NCI-H526 treated with DMSO at 0.1 percent for 48 hours (cell line): ENCODE data around the gene C12orf57.
A peak's percentile ranks its signal among the peaks of the same experiment; 100 is the strongest.

Experiments
- DNase-seq: peaks from one replicate; lab custom pipeline; 2025; lab: John Stamatoyannopoulos, UW

Gene C12orf57

DNA sequence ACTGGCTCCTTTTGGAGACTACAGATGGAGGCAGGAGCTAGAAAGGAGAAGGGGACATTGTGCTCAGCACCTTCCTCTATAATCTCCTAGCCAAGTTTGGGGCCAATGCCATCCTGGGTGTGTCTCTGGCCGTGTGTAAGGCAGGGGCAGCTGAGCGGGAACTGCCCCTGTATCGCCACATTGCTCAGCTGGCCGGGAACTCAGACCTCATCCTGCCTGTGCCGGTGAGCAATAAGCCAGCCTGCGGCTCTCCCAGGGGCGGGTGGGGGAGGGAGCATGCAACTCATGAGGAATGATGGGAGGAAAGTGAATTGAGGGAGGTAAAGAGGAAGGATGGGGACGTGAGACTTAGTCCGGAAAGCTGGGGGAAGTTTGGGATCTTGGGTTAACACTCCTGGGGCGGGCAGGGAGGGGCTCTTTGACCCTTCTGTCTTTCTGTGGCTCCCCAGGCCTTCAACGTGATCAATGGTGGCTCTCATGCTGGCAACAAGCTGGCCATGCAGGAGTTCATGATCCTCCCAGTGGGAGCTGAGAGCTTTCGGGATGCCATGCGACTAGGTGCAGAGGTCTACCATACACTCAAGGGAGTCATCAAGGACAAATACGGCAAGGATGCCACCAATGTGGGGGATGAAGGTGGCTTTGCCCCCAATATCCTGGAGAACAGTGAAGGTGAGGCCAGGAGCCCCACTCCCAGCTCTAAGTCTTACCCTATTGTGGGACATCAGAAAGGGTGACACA lies 26.2 kb upstream of the C12orf57 start:
- no peak for DNase-seq

DNA sequence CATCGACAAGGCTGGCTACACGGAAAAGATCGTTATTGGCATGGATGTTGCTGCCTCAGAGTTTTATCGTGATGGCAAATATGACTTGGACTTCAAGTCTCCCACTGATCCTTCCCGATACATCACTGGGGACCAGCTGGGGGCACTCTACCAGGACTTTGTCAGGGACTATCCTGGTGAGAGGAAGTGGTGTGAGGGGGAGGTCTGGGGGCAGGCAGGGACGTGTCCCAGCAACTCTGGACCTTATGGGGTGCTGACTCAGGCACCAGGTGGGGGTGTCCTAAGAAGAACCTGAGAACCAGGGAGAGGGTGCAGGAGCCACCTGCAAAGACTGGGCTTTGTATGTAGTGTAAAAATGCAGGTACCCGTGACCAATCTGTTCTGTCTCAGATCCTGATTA lies 24.2 kb upstream of the C12orf57 start:
- no peak for DNase-seq

DNA sequence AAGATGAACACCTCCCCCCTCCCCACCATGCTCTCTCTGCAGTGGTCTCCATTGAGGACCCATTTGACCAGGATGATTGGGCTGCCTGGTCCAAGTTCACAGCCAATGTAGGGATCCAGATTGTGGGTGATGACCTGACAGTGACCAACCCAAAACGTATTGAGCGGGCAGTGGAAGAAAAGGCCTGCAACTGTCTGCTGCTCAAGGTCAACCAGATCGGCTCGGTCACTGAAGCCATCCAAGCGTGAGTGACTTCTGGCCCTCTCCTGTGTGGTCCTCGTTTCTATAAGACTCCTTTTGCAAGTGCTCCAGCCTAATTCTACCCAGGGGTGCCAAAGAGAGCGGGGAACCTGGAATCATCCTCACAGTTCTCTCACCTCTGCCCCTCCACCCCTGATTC lies 22.3 kb upstream of the C12orf57 start:
- DNase-seq = no peak

DNA sequence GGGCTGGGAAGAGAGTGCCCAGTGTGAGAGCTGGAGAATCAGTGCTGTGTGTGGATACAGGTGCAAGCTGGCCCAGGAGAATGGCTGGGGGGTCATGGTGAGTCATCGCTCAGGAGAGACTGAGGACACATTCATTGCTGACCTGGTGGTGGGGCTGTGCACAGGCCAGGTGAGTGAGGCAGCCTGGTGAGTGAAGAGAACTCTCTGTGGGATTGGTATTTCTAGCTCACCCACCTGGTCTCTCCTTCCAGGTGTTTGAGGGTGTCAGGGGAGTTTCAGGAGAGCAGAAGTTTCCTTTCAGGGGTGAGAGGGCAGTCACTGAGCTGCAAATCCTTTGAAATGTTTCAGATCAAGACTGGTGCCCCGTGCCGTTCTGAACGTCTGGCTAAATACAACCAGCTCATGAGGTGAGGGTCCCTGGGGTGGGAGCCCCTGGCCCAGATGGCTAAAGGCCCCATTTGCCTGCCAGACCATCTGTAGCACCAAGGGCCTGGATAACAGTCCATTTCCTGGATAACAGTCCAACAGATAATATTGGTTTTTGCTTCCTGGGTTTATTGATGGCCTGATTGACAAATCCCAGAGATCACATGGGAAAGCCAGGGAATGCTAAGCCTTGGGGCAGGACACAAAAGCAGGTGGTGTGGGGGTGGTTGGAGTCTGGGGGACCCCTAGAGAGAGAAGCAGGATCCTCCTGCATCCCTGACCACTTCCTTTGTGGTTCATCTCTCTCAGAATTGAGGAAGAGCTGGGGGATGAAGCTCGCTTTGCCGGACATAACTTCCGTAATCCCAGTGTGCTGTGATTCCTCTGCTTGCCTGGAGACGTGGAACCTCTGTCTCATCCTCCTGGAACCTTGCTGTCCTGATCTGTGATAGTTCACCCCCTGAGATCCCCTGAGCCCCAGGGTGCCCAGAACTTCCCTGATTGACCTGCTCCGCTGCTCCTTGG lies 21.6 kb upstream of the C12orf57 start:
- no peak for DNase-seq

DNA sequence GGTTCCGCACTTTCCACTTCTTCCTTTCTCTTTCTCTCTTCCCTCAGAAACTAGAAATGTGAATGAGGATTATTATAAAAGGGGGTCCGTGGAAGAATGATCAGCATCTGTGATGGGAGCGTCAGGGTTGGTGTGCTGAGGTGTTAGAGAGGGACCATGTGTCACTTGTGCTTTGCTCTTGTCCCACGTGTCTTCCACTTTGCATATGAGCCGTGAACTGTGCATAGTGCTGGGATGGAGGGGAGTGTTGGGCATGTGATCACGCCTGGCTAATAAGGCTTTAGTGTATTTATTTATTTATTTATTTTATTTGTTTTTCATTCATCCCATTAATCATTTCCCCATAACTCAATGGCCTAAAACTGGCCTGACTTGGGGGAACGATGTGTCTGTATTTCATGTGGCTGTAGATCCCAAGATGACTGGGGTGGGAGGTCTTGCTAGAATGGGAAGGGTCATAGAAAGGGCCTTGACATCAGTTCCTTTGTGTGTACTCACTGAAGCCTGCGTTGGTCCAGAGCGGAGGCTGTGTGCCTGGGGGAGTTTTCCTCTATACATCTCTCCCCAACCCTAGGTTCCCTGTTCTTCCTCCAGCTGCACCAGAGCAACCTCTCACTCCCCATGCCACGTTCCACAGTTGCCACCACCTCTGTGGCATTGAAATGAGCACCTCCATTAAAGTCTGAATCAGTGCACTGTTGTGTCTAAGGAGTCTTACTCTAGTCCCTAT lies 20.7 kb upstream of the C12orf57 start:
- no peak for DNase-seq

DNA sequence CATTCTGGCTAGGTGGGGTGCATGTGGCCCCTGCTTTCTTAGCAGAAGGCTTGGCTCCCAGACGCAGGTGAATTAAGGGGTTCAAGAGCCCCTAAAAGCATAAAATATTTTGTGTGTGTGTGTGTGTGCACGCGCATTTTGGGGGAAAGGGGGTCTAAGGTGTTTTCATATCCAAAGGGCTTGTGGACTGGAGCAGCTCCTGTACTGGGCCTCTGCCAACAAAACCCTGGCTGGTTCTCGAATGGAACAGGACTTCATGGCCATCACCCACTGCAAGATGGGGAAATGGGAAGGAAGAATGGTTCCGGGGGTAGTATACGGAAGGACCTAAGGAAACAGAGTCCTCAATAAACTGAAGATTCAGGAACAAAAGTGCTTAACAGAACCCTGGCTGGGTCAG lies 20.0 kb upstream of the C12orf57 start:
- DNase-seq = no peak

DNA sequence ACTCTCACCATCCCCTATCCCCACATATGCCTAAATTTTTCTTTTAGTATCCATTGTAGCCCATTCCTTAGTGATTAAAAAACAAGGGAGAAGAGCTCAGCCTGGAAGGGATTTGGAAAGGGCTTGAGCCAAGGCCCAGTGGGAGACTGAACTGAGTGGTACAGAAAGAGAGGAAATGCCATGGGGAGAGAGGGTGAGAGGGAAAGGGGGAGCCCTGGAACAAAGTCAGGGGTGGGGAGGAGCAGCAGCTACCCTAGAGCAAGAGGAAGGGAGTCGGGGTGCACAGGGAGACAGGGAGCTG lies 18.6 kb upstream of the C12orf57 start:
- DNase-seq = no peak

DNA sequence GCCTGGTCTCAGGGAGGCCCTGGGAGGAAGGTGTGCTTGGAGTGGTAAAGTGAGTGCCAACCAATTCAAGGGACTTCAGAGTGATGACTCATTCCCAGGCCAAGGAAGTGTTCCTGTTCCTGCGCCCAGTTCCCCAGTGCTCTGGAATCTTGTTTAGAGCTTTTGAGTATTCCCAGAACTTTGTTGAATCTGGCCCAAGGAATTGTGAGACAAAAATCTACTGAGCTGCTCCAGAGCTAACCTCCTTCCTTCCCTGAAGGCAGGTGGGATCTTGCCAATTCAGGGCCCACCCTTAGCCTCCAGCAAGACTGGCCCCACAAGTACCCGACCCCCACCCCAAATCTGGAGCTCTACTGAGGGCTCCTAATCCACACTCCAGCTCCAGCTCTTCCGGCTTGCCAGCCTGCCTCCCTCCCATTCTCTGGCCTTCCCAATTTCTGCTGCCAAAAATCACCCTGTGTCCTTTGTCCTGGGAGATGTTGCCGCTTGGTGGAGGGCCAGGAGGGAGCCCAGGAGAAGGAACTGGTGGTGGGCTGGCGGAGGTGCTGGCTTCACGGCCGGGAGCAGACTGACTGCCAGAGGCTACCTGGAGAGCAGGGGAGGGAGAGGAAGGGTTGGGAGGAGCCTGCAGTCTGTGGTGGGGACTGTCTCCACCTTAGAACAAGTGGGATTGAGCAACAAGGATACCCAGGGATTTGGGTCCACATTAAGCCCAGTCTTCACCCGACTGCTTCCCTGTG lies 18.1 kb upstream of the C12orf57 start:
- no peak for DNase-seq

DNA sequence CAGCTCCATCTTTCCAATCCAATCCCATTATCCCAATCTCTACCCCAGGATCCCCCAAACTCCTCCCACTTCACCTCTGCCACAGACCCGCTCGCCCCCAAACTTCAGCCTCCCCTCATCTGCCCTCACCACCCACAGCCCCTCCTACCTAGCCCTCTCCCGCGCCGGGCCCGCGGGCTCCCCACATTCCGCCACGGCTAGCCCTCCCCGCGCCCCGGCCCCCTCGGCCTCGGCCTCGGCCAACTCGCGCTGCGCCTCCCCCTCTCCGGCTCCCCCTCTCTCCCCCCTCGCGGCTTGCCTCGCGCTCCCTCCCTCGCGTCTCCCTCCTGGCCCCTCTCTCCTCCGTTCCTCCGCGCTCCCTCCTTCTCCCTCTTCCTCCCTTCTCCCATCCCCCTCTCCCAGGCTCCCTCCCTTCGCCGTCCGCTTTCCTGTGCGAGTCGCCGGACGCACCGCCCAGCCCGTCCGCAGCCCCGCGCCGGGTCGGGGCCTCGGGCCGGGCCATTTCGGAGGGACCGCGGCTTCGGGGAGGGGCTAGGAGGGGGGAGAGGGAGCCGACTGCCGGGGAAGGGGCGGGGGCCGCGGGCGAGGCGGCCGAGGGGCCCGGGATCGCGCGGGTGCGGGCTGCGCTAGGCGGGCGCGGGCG lies 16.3 kb upstream of the C12orf57 start, which contains the start of gene ATN1:
Gene ATN1 (plus strand): TSS at position 581 of the 643 bp plus-strand sequence. CDS start 6,043 bp downstream, outside the sequence.
- DNase-seq = peak; percentile 62

DNA sequence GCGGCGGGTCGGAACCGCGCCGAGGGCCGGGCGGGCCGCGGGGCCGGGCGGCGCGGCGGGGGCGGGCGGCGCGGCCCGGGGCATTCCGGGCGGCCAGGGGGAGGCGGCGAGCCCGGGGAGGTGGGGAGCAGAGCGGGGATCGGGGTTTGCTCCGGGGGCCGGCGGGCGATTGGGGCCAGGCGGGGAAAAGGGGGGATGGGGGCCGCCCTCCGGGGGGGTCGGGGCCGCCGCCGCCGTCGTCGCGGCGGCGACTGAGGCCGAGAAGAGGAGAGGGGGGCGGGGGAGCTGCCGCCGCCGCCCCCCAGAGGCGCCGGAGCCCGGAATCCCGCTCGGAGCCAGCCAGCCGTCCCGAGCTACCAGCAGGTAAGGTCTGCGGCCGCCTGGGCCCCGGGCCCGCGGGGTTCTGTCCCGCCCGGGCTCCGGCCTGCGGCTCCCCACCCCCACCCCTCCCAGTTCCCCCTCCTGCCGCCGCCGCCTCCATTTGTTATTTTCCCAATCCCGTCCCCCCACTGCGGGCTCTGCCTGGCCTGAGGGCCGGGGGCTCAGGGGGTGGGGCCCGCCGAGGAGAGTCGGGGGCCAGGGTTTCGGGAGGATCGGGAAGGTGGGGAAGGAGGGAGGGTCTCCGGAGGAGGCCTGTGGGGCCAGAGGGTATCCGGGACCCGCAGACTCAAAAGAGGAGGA lies 15.7 kb upstream of the C12orf57 start:
- no peak for DNase-seq

DNA sequence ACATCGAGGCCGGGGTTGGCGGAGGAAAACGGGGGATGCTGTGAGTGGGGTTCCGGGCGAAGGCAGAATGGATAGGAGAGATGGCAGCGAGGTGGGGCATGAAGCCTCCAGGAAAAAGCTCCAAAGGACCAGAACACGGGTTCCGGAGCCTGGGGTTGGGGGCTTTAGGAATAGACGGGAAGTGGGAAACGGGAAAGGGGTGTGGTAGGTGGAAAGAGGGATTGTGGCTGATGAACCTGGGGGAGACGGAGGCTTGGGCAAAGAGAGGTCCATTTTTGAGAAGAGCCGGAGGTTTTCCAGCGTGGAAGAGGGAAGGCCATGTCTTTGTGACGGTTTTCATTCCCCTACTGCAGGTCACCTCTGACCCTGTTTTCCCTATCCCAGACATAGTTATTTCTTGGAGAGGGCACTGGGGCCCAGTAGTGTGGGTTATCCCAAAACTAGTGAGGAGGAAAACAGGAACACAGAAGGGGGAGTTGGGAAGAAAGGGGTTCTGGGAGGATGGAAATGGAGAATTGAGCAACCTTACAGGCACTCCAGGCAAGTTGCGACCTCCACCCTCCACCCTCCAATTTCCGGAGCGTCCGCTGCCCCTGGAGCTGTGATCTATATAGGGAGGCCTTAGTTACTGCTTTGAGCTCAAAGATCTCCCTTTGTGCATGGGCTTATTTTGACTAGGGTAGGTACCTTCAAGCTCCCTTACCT lies 15.0 kb upstream of the C12orf57 start:
- no peak for DNase-seq

DNA sequence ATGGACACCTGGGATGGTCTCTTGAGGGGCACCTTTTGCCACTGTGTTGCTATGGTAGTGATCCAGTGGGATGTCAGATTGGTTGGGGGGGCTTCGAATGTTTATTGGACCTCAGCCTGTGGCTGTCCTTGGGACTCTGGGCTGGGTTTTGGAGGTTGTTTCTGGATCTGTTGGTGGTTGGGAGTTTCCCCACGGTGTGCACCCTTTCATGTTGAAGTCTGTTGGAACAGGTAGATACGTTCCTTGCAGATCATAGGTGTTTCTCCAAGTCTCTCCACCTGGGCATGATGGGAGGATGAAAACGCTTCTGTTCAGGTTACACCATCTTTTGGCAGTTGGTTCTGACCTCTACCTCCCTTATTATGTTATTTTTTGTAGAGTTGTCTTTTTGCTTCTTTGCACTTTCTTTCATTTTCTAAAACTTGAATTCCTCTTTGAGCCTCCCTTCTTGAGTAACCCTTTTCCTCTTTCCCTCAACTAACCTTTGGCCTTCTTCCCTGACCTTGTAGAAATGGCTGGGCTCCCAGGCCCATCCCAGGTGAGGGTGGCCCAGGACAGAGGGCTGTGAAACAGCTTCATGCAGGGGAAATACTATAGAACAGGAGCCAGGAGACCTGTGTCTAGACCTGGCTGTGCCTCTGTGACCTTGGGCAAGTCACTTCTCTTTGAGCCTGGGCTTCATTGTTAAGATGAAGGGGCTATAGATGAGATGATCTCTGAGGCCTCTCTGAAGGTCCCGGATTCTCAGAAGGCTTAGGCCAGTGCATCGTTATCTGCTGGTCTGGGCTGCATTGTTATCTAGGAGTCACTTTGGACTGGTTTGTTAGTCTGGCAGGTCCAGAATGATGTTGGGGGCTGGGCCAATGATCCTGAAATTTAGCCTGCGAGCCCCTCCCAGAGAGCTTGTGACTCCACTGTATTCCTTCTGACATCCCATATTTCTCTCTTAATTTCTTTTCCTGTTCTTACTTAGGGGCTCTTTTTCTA lies 14.1 kb upstream of the C12orf57 start:
- DNase-seq = no peak

DNA sequence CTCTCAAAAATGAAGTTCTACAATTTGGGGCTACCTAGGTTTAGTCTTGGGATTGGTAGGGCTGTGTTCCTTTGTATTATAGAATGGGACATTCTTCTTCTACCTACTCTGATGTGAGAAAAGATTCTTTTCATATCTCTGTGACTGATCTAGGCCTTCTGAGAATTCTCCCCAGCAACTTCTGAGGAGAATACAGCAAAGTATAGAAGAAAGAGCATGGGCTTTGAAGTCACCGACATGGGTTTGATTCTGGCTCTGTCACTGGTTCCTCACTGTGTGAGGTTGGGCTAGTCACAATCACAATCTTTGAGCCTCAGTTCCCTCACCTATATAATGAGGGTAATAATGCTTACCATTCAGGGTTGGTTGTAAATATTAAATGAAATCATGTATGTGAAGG lies 11.1 kb upstream of the C12orf57 start:
- DNase-seq = no peak

DNA sequence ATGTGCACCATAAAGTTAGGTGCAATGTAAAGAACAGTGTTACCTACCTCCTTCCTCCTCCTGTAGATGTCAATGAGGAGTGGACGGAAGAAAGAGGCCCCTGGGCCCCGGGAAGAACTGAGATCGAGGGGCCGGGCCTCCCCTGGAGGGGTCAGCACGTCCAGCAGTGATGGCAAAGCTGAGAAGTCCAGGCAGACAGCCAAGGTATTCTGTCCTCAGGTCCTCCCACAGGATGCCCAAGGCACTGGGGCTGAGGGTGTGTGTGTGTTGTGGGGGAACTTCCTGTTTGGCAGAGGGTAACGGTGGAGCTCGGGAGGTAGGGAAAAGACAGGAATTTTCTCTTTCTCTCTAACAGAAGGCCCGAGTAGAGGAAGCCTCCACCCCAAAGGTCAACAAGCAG lies 9.7 kb upstream of the C12orf57 start:
- no peak for DNase-seq

DNA sequence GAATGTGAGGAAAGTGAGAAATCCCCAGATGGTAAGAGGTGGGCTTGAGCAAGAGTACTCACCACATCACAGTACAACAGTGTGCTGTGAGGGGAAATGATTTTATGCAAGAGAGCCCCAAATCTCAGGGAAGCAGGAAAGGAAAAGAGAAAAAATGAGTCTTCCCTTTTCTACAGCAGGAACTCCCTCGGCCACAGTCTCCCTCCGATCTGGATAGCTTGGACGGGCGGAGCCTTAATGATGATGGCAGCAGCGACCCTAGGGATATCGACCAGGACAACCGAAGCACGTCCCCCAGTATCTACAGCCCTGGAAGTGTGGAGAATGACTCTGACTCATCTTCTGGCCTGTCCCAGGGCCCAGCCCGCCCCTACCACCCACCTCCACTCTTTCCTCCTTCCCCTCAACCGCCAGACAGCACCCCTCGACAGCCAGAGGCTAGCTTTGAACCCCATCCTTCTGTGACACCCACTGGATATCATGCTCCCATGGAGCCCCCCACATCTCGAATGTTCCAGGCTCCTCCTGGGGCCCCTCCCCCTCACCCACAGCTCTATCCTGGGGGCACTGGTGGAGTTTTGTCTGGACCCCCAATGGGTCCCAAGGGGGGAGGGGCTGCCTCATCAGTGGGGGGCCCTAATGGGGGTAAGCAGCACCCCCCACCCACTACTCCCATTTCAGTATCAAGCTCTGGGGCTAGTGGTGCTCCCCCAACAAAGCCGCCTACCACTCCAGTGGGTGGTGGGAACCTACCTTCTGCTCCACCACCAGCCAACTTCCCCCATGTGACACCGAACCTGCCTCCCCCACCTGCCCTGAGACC lies 8.2 kb upstream of the C12orf57 start:
- no peak for DNase-seq

DNA sequence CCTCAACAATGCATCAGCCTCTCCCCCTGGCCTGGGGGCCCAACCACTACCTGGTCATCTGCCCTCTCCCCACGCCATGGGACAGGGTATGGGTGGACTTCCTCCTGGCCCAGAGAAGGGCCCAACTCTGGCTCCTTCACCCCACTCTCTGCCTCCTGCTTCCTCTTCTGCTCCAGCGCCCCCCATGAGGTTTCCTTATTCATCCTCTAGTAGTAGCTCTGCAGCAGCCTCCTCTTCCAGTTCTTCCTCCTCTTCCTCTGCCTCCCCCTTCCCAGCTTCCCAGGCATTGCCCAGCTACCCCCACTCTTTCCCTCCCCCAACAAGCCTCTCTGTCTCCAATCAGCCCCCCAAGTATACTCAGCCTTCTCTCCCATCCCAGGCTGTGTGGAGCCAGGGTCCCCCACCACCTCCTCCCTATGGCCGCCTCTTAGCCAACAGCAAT lies 7.6 kb upstream of the C12orf57 start:
- no peak for DNase-seq

DNA sequence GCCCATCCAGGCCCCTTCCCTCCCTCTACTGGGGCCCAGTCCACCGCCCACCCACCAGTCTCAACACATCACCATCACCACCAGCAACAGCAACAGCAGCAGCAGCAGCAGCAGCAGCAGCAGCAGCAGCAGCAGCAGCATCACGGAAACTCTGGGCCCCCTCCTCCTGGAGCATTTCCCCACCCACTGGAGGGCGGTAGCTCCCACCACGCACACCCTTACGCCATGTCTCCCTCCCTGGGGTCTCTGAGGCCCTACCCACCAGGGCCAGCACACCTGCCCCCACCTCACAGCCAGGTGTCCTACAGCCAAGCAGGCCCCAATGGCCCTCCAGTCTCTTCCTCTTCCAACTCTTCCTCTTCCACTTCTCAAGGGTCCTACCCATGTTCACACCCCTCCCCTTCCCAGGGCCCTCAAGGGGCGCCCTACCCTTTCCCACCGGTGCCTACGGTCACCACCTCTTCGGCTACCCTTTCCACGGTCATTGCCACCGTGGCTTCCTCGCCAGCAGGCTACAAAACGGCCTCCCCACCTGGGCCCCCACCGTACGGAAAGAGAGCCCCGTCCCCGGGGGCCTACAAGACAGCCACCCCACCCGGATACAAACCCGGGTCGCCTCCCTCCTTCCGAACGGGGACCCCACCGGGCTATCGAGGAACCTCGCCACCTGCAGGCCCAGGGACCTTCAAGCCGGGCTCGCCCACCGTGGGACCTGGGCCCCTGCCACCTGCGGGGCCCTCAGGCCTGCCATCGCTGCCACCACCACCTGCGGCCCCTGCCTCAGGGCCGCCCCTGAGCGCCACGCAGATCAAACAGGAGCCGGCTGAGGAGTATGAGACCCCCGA lies 7.0 kb upstream of the C12orf57 start:
- DNase-seq = no peak
